ENCODE data around the gene SGCD. TPM values are rescaled to one million over a fixed set of nuclear protein-coding genes. Genes with fewer than 3 reads are reported as not detected.

Gene SGCD
- total RNA-seq, 1 experiment from 2014 or later: 0.30 TPM

DNA sequence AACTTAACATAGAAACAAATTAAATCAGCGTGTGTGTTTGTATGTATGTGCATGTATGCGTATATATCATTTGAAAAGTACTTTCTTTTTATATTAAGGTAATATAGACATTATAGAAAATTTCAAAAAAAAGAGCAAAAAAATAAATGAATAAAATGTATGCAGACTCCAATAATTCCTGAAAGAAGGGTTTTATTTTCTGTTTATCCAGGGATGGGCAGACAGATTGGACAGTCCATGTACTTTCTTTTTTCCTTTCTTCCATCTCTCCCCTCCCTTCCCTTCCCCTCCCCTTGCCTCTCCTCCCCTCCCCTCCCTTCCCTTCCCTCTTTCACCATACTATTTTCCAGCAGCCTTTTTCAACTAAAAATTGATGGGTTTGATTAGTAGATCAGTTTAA, 123.8 kb downstream of the SGCD start:
- DNase-seq (ENCODE audit: extremely low read depth, low read depth): no peak

DNA sequence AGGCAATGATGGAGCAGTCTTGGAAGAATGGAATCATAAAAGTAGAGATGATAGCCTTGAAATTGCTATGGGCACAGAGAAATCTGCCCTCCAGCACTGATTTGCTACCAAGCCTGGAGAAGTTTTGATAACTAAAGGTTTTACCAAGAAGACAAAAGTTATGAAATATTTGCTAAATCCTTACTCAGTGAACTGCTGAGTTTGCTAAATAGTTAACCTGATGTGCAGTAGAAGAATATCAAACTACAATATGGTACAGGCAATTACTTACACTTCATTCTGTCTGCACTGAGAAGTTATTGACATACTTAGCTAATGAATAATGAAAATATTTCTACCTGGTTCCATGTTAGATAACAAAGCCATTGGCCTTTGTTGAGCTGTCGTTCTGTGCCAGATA, 124.5 kb downstream of the SGCD start:
- no peak for DNase-seq (ENCODE audit: extremely low read depth, low read depth)

DNA sequence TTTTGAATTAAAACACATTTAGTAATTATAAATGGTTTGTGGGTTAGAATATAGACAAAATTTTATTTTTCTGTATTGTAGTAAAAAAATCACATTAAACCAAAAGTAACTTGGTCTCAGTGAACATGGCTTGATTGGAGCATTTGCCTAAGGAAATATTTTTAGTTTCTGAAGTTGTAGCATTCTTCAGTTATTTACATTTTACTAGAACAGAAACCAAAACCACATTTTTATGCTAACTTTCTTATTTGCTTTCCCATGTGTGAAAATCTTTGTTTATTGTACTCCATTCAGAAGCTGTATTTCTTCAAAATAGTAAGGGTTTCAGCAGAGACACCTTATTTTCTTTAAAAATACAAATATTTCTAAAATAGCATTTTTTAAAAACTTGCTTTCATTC, 129.9 kb downstream of the SGCD start:
- DNase-seq (ENCODE audit: extremely low read depth, low read depth): no peak

DNA sequence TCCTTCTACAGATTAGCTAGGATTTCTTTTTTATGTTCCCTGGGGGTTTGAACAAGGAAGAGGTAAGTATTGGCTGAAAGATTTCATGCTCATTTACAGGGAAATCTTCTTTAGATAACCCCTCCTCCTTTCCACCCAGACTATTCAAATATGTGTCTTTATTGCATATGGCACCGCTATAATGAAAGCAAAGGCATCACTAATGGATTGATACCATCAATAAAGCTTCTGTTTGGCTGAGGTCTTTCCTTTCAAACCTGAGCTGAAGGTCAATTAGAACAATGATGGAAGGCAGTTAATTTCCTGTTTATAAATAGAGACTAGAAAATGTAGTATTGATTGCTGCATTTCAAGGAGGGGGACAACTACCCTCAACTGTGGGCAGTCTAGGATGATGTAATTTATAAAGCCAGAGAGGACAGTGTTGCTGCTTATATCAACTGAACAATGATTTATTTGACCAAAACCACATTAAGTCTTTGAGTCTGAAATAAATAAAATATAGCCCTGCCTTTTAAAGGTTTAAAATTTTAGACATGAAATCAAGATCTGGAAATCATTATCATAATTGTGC, 132.9 kb downstream of the SGCD start:
- no peak for DNase-seq (ENCODE audit: extremely low read depth, low read depth)

DNA sequence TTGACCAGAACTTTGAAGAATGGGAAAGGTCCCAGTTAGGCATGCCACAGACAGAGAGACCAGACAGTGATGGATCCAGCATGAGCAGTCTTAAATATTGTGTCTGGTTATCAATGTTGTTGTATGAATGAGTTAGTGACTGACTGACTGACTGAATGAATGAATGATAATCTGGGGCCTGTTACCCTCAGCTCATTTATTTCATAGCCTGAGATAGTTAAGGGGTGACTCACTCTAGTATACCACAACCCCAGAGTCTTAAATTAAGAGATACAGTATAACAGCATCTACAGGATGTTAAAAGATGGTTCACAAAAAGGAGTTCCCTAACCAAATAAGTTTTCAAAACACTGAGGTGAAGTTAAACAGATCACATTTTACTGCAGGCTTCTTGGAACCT, 133.5 kb downstream of the SGCD start:
- no peak for DNase-seq (ENCODE audit: extremely low read depth, low read depth)

DNA sequence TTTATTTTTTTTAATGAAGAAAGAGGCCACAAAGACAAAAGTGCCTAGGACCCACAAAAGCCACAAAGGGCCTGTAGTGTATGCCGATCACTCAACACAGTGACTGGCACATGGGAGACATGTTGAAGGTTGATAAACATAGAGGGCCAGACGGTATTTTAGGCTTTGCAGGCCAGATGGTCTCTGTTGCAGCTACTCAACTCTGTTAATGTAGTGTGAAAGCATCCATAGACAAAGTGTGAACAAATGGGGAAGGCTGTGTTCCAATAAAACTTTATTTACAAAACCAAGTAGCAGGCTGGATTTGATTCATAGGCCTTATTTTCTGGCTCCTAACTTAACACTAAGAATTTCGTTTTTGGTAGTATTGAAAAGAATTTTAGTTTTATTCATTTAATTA, 139.9 kb downstream of the SGCD start:
- DNase-seq (ENCODE audit: extremely low read depth, low read depth): no peak

DNA sequence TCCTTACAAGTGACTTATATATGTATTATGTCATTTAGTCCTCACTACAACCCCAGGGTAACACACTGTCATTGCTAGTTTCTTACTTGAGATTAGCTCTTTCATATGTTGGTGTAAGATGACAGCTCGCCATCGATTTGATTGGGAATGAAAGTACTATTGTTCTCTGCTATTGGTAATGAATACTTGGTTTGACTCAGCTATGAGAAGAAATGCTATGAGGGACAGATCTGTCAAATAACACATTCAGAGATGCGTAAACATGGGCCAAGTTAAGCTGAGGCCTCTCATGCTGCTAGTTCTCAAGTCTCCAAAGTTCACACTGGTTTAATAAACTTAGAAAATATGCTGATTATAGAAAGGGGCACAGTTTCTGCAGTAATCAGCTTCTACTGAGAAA, 142.7 kb downstream of the SGCD start:
- no peak for DNase-seq (ENCODE audit: extremely low read depth, low read depth)

DNA sequence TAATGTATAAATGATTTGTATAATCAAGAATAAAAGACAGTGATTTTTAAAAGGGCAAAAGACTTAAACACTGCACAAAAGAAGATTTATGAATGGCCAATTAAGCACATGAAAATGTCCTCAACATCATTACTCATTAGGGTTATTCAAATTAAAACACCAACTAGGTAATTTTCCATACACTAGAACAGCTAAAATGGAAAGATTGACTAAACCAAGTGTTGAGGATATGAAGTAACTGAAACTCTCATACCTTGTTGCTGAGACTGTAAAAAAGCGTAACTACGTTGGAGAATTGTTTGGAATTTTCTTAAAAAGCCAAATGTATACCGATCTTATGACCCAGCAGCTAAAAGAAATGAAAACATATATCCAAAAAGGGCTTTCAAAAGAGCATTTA, 144.9 kb downstream of the SGCD start:
- no peak for DNase-seq (ENCODE audit: extremely low read depth, low read depth)

DNA sequence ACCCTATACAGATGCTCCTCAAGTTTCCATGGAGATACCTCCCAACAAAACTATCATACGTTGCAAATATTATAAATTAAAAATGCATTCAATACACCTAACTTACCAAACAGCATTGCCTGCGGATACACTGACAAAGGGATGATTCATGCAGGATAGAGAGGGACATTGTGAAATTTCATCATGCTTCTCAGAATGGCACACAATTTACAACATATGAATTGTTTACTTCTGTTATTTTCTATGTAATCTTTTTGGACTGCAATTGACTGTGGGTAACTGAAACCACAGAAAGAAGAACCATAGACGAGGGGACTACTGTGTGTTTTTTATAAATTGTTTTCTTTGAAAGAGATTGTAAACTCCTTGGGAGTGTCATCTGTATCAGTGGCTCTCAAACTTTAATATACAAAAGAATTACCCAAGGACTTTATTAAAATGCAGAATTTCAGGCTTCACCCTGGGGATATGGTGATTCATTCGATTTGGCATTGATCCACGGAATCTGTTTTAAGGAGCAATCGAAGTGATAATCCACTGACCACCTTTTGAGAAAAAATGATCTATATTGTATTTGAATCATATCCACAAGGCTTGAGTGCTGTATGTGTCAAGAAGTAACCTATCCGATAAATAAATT, 146.4 kb downstream of the SGCD start:
- peak; percentile 6 for DNase-seq (ENCODE audit: extremely low read depth, low read depth)

DNA sequence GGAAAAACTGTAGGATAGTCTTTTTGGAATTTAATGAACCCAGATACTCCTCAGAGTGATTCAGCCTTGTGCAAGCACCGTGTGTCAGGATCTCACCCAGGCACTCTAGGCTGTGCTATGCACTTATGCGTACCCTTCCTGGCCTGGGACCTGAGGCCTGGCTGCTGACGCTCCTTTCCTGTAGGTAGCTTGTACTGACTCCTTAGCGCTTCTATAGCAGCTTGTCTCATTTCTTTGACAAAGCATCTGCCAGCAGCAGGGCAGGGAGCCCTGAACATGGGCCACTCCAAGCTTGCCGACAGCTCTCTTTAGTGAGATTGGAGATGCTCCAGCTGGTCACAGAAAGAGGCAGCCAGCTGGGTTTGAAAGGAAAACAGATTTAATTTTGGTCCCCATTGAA, 147.3 kb downstream of the SGCD start:
- no peak for DNase-seq (ENCODE audit: extremely low read depth, low read depth)

DNA sequence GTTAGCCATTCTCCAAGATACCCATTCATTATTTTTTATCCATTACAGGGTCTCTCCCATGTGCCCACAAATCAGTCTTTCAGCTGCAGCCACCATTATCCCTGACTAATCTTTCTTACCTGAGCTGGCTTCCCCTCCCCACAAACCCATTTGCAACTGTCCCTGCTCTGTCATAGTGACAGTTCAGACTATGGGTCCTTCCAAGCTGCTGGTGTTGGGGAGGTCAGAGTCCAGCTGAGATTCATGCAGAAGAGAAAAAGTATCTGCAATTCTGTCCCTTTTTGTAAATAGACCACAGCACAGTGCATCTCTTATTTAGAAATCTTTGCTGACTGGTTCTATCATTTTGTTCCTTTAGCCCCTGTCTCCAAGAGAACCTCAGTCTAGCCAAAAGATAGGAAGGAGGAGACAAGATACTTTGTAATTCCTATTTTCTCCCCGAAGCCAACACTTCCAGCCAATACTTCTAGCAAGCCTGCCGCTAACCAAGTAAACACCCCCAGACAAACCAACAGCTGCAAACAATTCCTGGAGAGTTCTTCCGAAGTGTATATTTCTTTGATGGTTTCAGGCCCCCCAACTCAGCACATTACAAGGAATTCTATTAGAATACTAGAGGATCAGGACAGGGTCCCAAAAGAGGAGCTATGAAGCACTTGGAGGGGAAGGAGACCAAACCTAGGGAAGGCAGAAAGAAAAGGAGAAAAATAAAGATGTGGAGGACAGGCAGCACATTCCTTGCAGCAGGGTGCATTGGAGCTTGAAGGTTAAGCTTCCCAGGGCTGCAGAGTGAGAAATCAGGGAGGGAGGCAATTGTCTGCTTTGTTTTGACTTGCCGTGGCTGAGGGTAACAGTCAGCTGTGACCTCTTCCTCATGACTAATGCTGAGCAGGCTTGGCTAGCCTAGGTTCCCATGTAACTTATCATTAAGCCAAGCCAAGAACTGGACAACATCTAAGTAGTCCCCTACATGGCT, 148.5 kb downstream of the SGCD start:
- peak; percentile 35 for DNase-seq (ENCODE audit: extremely low read depth, low read depth)

DNA sequence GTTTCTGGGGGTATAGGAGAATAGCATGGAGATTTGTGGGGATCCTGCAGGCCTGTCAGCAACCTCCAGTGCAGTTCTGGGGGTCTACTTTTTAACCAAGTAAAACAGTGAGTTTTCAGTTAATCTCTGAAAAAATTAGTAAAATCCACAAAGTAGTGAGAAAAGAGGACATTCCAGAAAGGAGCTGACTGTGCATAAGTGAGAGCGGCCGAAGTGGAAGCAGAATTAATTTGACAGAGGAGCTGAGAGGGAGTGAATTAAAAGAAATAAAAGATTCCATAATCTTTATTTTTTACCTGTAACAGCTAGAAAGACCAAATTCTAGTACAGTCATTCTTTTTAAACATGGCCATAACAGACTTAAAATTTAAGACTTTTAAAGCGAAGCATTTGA, 149.2 kb downstream of the SGCD start:
- DNase-seq (ENCODE audit: extremely low read depth, low read depth): no peak

DNA sequence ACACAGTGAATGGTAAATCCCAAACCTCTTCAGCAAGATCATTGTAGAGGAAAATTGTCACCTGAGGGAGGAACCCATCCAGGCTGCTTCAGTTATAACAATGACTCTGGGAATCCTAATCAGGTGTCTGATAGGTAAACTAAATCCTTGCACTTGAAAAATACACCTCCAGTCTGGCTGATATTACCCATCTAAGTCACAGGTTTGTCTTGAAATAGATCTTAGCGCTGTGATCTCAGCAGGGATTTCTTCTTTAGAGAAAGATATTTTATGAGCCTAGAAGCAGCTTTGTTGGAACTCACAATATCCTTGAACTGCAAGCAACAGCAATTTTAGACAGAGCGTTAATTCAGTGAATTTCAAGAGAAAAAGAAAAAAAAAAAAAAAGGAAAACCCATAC, 149.7 kb downstream of the SGCD start:
- DNase-seq (ENCODE audit: extremely low read depth, low read depth): no peak

DNA sequence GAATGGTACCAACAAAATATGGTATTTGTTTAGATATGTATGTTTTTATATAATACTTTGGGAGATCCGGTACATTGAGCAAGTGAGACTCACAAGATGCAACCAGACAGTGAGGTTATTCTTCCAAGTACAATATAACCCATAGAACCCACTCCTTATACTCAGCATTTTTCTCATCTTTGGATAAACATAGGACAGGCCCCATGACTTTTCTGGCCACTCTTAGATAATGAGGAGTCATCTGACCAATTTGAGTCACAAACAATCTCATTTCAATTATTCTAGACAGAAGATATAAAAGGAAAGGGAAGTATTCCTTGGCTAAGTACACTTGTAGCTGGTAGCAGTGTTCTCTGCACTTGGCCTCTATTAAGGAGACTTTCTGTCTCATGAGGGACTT, 150.2 kb downstream of the SGCD start:
- DNase-seq (ENCODE audit: extremely low read depth, low read depth): no peak

DNA sequence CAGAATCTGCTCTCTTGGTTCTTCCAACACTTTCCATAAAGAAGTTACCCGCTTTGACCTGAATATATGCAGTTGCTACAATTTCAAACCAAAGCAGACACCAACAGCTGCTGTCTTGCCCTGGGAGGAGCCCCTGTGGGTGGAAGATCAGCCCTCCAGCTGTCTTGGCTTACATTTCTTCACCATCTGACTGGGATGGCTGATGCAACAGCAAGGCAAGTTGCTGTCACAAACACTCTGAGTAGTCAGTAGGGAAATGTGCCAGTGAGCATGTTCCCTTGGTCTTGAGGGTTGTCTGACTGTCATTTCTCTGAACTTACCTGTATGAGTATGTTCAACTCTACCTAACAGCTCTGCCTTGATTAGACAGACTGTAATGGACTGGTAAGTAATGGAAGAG, 152.9 kb downstream of the SGCD start:
- DNase-seq (ENCODE audit: extremely low read depth, low read depth): peak; percentile 26

DNA sequence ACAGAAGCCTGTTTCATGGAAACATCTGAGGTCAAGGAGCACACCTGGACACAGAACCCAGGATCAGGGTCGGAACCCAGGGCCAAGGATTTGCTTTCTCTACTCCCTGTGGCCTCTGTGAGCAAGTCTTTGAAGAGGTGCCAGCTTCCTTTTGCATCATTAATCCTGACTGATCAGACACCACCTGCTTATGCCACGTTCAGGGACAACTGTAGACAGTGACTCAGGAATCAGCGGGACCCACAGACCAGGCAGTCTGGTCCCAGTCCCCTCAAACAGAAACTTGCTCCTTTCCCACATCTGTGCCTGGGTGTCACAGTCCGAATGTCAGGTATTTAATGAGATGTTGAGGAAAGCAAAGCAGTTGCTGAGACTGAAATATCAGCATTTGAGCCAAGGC, 154.8 kb downstream of the SGCD start:
- DNase-seq (ENCODE audit: extremely low read depth, low read depth): no peak

DNA sequence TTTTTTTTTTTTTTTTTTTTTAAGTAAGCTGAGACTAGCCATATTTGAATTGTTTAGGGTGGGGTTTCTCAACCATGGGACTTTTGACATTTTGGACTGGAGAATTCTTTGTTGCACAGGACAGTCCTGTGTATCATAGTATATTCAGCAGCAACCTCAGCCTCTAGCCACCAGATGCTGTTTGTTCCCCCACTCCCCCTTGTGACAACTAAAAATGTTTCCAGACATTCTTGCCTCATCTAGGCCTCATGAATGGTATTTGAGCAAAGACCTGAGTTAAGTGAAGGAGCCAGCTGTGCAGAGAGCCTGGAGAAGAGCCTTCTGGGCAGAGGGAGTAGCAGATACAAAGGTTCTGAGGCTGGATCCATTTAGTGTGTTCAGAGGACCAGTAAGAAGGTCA, 155.9 kb downstream of the SGCD start:
- DNase-seq (ENCODE audit: extremely low read depth, low read depth): no peak

DNA sequence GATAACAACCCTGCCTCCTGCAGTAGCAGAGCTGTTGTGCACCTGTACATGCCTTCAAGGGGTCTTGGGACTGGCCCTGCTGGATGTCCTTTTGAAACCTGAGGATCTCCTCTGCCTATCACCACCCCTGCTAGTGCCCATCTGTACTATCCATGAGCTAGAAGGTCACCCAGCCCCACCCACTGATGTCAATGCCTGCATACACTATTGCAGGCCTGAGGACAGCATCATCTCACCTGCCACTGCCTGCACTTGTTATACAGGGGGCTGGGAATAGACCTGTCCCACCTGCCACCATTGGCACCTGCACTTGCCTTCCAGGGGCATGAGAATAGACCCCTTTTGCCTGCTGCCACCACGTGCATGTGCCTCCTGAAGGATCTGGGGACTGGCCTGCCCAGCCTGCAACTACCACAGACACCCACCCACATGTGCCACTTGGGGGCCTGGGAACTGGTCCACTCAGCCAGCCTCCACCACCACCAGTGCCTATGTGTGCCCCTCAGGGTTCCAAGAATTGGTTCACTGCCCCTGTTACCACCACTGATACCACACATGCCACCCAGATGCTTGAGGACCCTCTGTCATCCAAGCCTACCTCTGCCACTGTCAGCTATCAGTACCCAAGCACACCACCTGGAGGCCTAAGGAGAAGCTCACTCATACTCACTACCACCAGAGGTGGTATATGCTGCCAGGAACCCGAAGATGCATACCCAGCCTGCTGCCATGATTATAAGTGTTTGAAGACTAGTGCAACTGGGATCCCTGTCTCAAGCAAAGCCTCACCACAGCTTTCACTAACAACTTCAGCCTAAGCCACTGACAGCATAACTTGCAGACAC, 159.7 kb downstream of the SGCD start:
- no peak for DNase-seq (ENCODE audit: extremely low read depth, low read depth)

DNA sequence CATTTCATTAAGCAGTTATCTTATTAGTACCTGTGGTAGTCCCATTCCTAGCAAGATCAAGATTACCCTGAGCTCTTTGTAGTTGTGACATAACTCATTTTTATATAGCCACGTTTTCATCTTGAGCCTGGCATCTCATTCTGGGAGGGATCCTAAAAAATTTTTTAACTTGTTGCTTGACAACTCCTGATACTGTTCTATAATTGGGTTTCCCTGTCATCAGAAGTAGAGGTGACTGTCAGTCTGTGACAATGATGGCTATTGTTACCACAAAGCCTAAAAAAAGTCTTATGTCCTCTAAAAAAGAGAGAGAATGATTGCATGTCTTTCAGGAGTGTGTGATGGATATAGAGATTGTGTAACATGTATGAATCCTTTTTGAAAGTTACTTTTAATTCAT, 164.8 kb downstream of the SGCD start:
- DNase-seq (ENCODE audit: extremely low read depth, low read depth): no peak

DNA sequence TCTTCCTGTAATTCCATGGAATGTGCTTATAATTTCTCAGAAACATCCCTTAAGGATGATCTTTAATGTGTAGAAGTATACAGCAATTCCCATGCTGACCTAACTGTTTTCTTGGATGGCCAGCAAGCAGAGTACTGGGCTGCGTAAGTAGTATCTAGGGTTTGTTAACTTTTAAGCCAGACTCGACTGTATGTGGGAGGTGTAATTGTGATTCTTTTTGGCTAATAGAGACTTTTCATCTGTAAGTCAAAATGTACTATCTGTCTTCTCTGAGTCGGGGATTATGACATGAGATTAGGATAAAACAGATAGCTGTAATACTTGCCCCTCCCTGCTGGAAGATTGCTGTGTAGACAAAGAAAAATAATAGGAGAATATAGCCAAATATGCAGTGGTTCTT, 169.3 kb downstream of the SGCD start:
- DNase-seq (ENCODE audit: extremely low read depth, low read depth): no peak

DNA sequence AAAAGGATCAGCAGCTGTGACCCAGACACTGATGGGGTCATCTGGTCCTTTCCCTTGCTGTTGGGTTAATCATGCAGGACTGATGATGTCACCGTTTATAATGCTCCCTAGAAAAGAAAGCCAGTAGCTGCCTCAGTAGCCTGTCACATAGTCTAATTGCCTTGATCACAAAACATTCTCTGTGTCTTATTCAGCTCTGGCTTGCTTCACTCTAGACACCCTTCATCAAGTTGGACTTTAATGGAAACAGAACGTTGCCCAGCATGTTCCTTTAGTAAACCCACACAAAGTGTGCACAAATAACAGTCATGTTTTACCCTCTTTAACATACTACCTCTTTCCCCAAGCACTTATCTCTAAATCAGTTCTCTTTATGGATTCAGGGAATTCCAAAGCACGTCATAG, 170.8 kb downstream of the SGCD start:
- no peak for DNase-seq (ENCODE audit: extremely low read depth, low read depth)

Measured in NCI-H460 (cell line).